Bronchial epithelial cell (primary cell): Measurements from ENCODE around the gene GUCA1A. TPM values are rescaled to one million over a fixed set of nuclear protein-coding genes. Genes with fewer than 3 reads are reported as not detected.

Source experiments
- DNase-seq: peaks from one replicate; pipeline ENCODE4 v3.0.0-alpha.2; 2010; ENCODE audit warnings: low read depth
- FAIRE-seq: peaks from 2 replicates; lab custom pipeline; 2011; peaks lifted over from hg19 to GRCh38; lab: Jason Lieb, UNC
- H3K27me3 ChIP-seq: 2 replicates; pipeline ENCODE4 v1.5.1; 2011; ENCODE audit warnings: low read length; ENCODE audit not compliant: control insufficient read depth, insufficient read depth
- H3K36me3 ChIP-seq: 2 replicates; pipeline ENCODE4 v1.5.1; 2011; ENCODE audit warnings: low read length; ENCODE audit not compliant: control insufficient read depth, insufficient read depth
- H3K4me3 ChIP-seq: 2 replicates; pipeline ENCODE4 v1.5.1; 2011; ENCODE audit warnings: mild to moderate bottlenecking, low read depth, low read length, control low read depth
- total RNA-seq: library from RNA; depleted of rRNA; stranded (reverse); fragments of >200 nt; gene quantifications from 2 replicates; pipeline ENCODE4 v1.2.1, GENCODE V29; 2014
- TF ChIP-seq, protein P1 (sequence below): IDR thresholded peaks from 2 replicates; pipeline ENCODE4 v1.5.1; 2011; ENCODE audit warnings: mild to moderate bottlenecking, moderate library complexity, low read length, control low read depth, inconsistent platforms; ENCODE audit not compliant: insufficient read depth, severe bottlenecking

The GUCA1A gene
- not detected in 2 replicates for total RNA-seq

DNA sequence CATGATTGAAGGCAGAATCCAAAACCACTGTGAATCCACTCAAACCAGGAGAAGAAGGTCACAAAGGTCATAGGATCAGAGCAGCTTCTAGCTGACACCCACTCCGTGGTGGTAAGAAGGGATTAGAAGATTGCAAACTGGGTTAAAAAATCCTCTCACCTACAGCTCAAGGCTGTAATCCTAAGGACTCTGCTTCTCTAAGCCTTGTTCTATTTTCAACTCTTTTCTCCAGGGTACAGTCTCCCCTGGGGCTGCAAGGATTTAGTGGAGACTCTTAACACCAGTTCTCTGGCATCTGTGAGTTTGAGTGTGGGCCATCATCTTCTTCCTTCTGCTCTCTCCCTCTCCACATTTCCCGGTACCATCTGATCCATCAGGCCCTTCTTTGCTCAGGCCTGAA, at the start of gene GUCA1A:
Gene GUCA1A (plus strand): TSS at position 264 of the 400 bp plus-strand sequence. CDS start 250 bp downstream, outside the sequence.
- Histone ChIP-seq H3K27me3 (no peaks in the 10 kb centered on the region), H3K36me3 (no peaks in the 10 kb centered on the region), H3K4me3 (no peak within 1 kb of the TSS)
- FAIRE-seq, result no peak
- no peak for DNase-seq
- TF ChIP-seq, protein P1, sequence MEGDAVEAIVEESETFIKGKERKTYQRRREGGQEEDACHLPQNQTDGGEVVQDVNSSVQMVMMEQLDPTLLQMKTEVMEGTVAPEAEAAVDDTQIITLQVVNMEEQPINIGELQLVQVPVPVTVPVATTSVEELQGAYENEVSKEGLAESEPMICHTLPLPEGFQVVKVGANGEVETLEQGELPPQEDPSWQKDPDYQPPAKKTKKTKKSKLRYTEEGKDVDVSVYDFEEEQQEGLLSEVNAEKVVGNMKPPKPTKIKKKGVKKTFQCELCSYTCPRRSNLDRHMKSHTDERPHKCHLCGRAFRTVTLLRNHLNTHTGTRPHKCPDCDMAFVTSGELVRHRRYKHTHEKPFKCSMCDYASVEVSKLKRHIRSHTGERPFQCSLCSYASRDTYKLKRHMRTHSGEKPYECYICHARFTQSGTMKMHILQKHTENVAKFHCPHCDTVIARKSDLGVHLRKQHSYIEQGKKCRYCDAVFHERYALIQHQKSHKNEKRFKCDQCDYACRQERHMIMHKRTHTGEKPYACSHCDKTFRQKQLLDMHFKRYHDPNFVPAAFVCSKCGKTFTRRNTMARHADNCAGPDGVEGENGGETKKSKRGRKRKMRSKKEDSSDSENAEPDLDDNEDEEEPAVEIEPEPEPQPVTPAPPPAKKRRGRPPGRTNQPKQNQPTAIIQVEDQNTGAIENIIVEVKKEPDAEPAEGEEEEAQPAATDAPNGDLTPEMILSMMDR, result no peak

- TF ChIP-seq, protein P1, result no peak
- DNase-seq, result no peak
- Histone ChIP-seq H3K4me3 (no peak overlapping the region), H3K36me3 (peaks cover 21% of the 10 kb centered on the region), H3K27me3 (no peaks in the 10 kb centered on the region)
- FAIRE-seq, result no peak
These were observed 49.6 kb upstream of the GUCA1A start for GRCh38 chr6:42123379-42124103.

GRCh38 chr6:42124223-42124836, 48.8 kb upstream of the GUCA1A start:
- TF ChIP-seq, protein P1, result no peak
- FAIRE-seq, result no peak
- H3K36me3 ChIP-seq, result peaks cover 29% of the 10 kb centered on the region

GRCh38 chr6:42125231-42125630, 47.9 kb upstream of the GUCA1A start:
- peaks cover 37% of the 10 kb centered on the region for H3K36me3 ChIP-seq
- TF ChIP-seq, protein P1, result no peak
- no peak for FAIRE-seq
- no peak for DNase-seq
- no peaks in the 10 kb centered on the region for H3K27me3 ChIP-seq
- H3K4me3 ChIP-seq, result no peak overlapping the region

More at GRCh38 chr6:42124223-42124836, 48.8 kb upstream of the GUCA1A start:
- no peak for DNase-seq
- Histone ChIP-seq H3K27me3 (no peaks in the 10 kb centered on the region), H3K4me3 (no peak overlapping the region)

DNA sequence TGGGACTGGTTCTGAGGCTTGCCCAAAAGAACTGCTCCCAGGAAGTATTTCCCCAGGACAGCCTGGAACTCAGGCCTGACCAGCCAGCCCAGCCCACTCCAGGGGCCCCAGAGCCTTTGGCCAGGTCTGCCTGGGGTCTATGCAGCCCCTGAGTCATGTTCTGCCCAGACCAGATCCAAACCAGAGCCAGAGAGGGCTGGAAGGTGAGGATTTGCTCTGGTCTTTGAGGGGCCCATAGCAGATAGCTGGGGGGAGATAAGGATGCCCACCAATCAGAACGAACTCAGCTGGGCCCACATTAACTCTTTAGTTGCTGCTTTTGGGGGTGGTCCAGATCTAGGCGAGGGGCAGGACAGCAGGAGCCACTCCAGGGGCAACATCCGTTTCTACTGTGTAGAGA, 47.5 kb upstream of the GUCA1A start:
- no peaks in the 10 kb centered on the region for H3K27me3 ChIP-seq

More for the DNA sequence above, 47.5 kb upstream of the GUCA1A start:
- TF ChIP-seq, protein P1, result no peak
- FAIRE-seq (no peak), DNase-seq (no peak)
- H3K36me3 ChIP-seq, result peaks cover 38% of the 10 kb centered on the region
- no peak overlapping the region for H3K4me3 ChIP-seq
